ENCODE data around the gene TRIM52. TPM values are rescaled to one million over a fixed set of nuclear protein-coding genes. Genes with fewer than 3 reads are reported as not detected.

TRIM52 gene
- total and polyA plus RNA-seq, 2 donors = 13.8 to 14.1 TPM

GRCh38 chr5:181207214-181207959, 53.6 kb downstream of the TRIM52 start:
- Histone ChIP-seq H3K4me1 (ENCODE audit: insufficient read depth) (peaks cover 3% of the 10 kb centered on the region), H3K27ac (ENCODE audit: low read depth) (peak overlapping the region; percentile 15), H3K4me3 (ENCODE audit: low read depth, low read length) (peak overlapping the region; percentile 29), H3K36me3 (ENCODE audit: insufficient read depth) (no peaks in the 10 kb centered on the region)
- DNase-seq (ENCODE audit: extremely low spot score) = no peak
- under 1% methylated on average over 36 of the region's 36 CpGs for WGBS

DNA sequence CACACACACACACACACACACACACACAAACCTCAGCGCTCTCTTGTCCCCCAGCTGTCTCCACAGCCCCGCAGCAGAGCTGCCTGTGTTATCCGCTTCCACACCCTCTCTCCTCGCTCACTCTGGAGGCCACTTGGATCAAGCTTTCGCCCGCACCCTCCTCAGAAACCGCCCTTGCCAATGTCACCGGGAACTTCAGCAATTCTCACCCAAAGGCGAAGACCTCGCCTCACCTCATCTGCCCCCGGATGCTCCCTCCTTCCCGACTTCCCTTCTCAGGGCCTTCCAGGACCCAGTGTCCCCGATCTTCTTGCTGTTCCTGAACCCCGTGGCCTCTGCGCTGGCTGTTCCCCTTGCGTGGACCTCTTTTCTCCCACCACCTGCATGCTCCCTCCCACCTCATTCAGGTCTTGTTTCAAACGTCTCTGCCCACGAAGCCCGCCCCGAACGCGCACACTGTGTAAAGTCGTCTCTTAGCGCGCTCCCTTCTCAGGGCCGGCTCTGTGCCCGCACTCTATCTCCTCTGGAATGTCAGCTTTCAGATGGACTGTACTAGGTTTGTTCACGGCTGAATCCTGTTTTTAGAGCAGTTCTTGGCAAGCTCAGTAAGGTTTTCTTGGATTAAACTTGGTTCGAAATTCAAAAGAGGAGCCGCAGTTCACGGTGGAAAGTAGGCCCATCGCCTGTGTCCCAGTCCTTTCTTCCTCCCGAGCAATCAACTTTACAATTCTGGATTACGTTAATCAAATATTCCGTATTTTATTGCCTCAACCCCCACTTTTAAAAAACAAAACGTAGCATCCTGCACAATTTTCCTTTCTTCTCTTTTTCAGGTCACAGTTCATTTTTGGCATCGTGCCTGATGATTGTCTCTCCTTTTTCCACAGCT, 54.9 kb downstream of the TRIM52 start:
- WGBS = 12% methylated on average over 37 of the region's 37 CpGs

More for the DNA sequence above, 54.9 kb downstream of the TRIM52 start:
- H3K4me1 ChIP-seq (ENCODE audit: insufficient read depth) = peaks cover 3% of the 10 kb centered on the region
- no peaks in the 10 kb centered on the region for H3K36me3 ChIP-seq (ENCODE audit: insufficient read depth)
- DNase-seq (ENCODE audit: extremely low spot score) = no peak
- H3K27ac ChIP-seq (ENCODE audit: low read depth) = no peak overlapping the region
- H3K4me3 ChIP-seq (ENCODE audit: low read depth, low read length) = peak overlapping the region; percentile 47

Small RNAs within 50 kb of the gene (small RNA-seq; reads per million reads assigned to genes)
- gene MIR4638 = not detected
- not detected for gene RNU6-705P
- not detected for gene SNORD95
- gene SNORD96A = not detected

Other genes with a start within 250 kb of the TRIM52 start
- 7.0 TPM for gene BTNL9, start 220.9 kb downstream of the TRIM52 start, total RNA-seq
- gene BTNL9, start 220.9 kb downstream of the TRIM52 start, polyA plus RNA-seq = 11.9 TPM
- gene OR2V1, start 130.0 kb downstream of the TRIM52 start, total RNA-seq = not detected
- gene OR2V1, start 130.0 kb downstream of the TRIM52 start, polyA plus RNA-seq = not detected
- gene OR2V2, start 113.6 kb downstream of the TRIM52 start, total RNA-seq = not detected
- gene OR2V2, start 113.6 kb downstream of the TRIM52 start, polyA plus RNA-seq = not detected
- gene TRIM7, start 55.9 kb downstream of the TRIM52 start, total RNA-seq = 1.2 TPM
- 3.7 TPM for gene TRIM7, start 55.9 kb downstream of the TRIM52 start, polyA plus RNA-seq
- gene TRIM41, start 37.9 kb downstream of the TRIM52 start, total RNA-seq = 8.8 TPM
- gene TRIM41, start 37.9 kb downstream of the TRIM52 start, polyA plus RNA-seq = 20.6 TPM
- 2,993 TPM for gene RACK1, start 17.2 kb downstream of the TRIM52 start, total RNA-seq
- 2,408 TPM for gene RACK1, start 17.2 kb downstream of the TRIM52 start, polyA plus RNA-seq
- gene OR4F3, start 106.1 kb upstream of the TRIM52 start, total RNA-seq = 0.37 TPM
- not detected for gene OR4F3, start 106.1 kb upstream of the TRIM52 start, polyA plus RNA-seq

All from urinary bladder (tissue), 4 donors.